ENCODE data around the gene CAPN5. TPM values are rescaled to one million over a fixed set of nuclear protein-coding genes. Genes with fewer than 3 reads are reported as not detected.
"Not testable (repeated sequence)": the region's sequence is repeated elsewhere in the genome, so short reads cannot be mapped to it uniquely, and the experiment has no call there.

CAPN5 gene
- total RNA-seq, 2 experiments from 2014 or later: 5.1 to 6.9 TPM

GRCh38 chr11:77096591-77097019 is 29.8 kb downstream of the CAPN5 start:
- Mint-ChIP-seq H3K4me3 (no peak overlapping the region), H3K27ac (no peak overlapping the region), H3K36me3 (ENCODE audit: low read depth) (no peaks in the 10 kb centered on the region), H3K4me1 (ENCODE audit: low read depth) (no peaks in the 10 kb centered on the region), H3K27me3 (no peaks in the 10 kb centered on the region), H3K9me3 (no peaks in the 10 kb centered on the region)
- ChIA-PET CTCF (no interaction called here), POLR2A (no interaction called here)
- no peaks in the 10 kb centered on the region for H3K4me1 ChIP-seq (ENCODE audit: insufficient read depth, low read length)
- H3K4me3 ChIP-seq (ENCODE audit: low read length): no peak overlapping the region
- ATAC-seq (ENCODE audit: poor library complexity) (no peak), DNase-seq (no peak)
- no peaks in the 10 kb centered on the region for H3K9me3 ChIP-seq (ENCODE audit: control insufficient read depth in 1 of 2, insufficient read depth in 1 of 2, low read length in 2 of 2)
- TF ChIP-seq CTCF (IDR thresholded peaks at IDR 0.05): no peak
- no peaks in the 10 kb centered on the region for H3K36me3 ChIP-seq (ENCODE audit: insufficient read depth, low read length)
- H3K27me3 ChIP-seq (ENCODE audit: control insufficient read depth in 1 of 2, insufficient read depth in 2 of 2, low read length in 2 of 2): no peaks in the 10 kb centered on the region
- intact Hi-C loops (cut with DNase I, micrococcal nuclease): no loop called here
- no peak overlapping the region for H3K27ac ChIP-seq (ENCODE audit: low read depth in 1 of 2, low read length in 2 of 2)

GRCh38 chr11:77097180-77097579 is 30.4 kb downstream of the CAPN5 start:
- POLR2A ChIA-PET; H3K4me1 ChIP-seq (ENCODE audit: insufficient read depth, low read length); H3K4me3 Mint-ChIP-seq; H3K4me1 Mint-ChIP-seq (ENCODE audit: low read depth); H3K27me3 Mint-ChIP-seq; intact Hi-C loops (cut with DNase I, micrococcal nuclease); CTCF ChIA-PET; H3K27ac Mint-ChIP-seq; DNase-seq; H3K27ac ChIP-seq (ENCODE audit: low read depth in 1 of 2, low read length in 2 of 2); H3K4me3 ChIP-seq (ENCODE audit: low read length); H3K36me3 Mint-ChIP-seq (ENCODE audit: low read depth); H3K36me3 ChIP-seq (ENCODE audit: insufficient read depth, low read length); H3K27me3 ChIP-seq (ENCODE audit: control insufficient read depth in 1 of 2, insufficient read depth in 2 of 2, low read length in 2 of 2); H3K9me3 ChIP-seq (ENCODE audit: control insufficient read depth in 1 of 2, insufficient read depth in 1 of 2, low read length in 2 of 2); H3K9me3 Mint-ChIP-seq; ATAC-seq (ENCODE audit: poor library complexity): not testable (repeated sequence)

GRCh38 chr11:77100166-77101042 is 33.6 kb downstream of the CAPN5 start:
- Histone ChIP-seq H3K36me3 (ENCODE audit: insufficient read depth, low read length) (no peaks in the 10 kb centered on the region), H3K27me3 (ENCODE audit: control insufficient read depth in 1 of 2, insufficient read depth in 2 of 2, low read length in 2 of 2) (no peaks in the 10 kb centered on the region), H3K4me1 (ENCODE audit: insufficient read depth, low read length) (no peaks in the 10 kb centered on the region), H3K9me3 (ENCODE audit: control insufficient read depth in 1 of 2, insufficient read depth in 1 of 2, low read length in 2 of 2) (peaks cover 0 to 5% of the 10 kb centered on the region in 2 experiments), H3K4me3 (ENCODE audit: low read length) (no peak overlapping the region), H3K27ac (ENCODE audit: low read depth in 1 of 2, low read length in 2 of 2) (no peak overlapping the region)
- POLR2A ChIA-PET: no interaction called here
- no peaks in the 10 kb centered on the region for H3K27me3 Mint-ChIP-seq
- TF ChIP-seq CTCF (IDR thresholded peaks at IDR 0.05): no peak
- CTCF ChIA-PET: interaction anchor here (1.4 kb wide), 1 partner anchor 9 kb away, joined by 4 read pairs; no protein-coding TSS in a partner anchor
- no peak overlapping the region for H3K27ac Mint-ChIP-seq
- no peaks in the 10 kb centered on the region for H3K36me3 Mint-ChIP-seq (ENCODE audit: low read depth)
- intact Hi-C loops (cut with DNase I, micrococcal nuclease): no loop called here
- DNase-seq (no peak), ATAC-seq (ENCODE audit: poor library complexity) (no peak)
- no peaks in the 10 kb centered on the region for H3K9me3 Mint-ChIP-seq
- H3K4me3 Mint-ChIP-seq: no peak overlapping the region
- no peaks in the 10 kb centered on the region for H3K4me1 Mint-ChIP-seq (ENCODE audit: low read depth)
